Adipose tissue (tissue), 3 donors: ENCODE data around the gene TICAM2. TPM values are rescaled to one million over a fixed set of nuclear protein-coding genes. Genes with fewer than 3 reads are reported as not detected.
"Not testable (repeated sequence)": the region's sequence is repeated elsewhere in the genome, so short reads cannot be mapped to it uniquely, and the experiment has no call there.

ENCODE experiments used
- H3K27ac ChIP-seq: one replicate; pipeline ENCODE4 v1.5.1; 2013; ENCODE audit warnings: low read depth, low read length
- WGBS, 3 donors: extraction: QIAGEN DNeasy Blood & Tissue Kit; methylation state at CpG; one replicate each; pipeline ENCODE4 v1.1.7; 2013; 5-methylcytosine and 5-hydroxymethylcytosine counted together
- polyA plus RNA-seq, 3 donors: library from polyadenylated mRNA; stranded (reverse); fragments of 200-250 nt; gene quantifications; one replicate each; pipeline ENCODE4 v1.2.3, GENCODE V29; 2013
- donor health status: healthy with polysubstance abuse.
- donor health status: Bipolar disorder and iron deficiency.
- donor health status: healthy.

Gene TICAM2
- 1 to 10 TPM; 1.1 to 3.0 (median 1.8) TPM for polyA plus RNA-seq

- peak within 1 kb of the TSS; percentile 38 for H3K27ac ChIP-seq
- WGBS, 3 donors, result 0 to 1% (median 0%) methylated on average over 56 to 71 of the region's 71 CpGs
These were observed at the start of gene TICAM2 for GRCh38 chr5:115601701-115602590. Gene TICAM2, minus strand, starts transcription at chr5:115602479. Its CDS starts 21,223 bp downstream, at chr5:115581256.

GRCh38 chr5:115649541-115649940, 47.3 kb upstream of the TICAM2 start:
- H3K27ac ChIP-seq, result no peak overlapping the region
- 94 to 98% (median 97%) methylated on average over 1 of the region's 1 CpG for WGBS, 3 donors

GRCh38 chr5:115648056-115648455, 45.8 kb upstream of the TICAM2 start:
- 42 to 87% (median 79%) methylated on average over 3 of the region's 3 CpGs for WGBS, 3 donors

GRCh38 chr5:115645386-115645785, 43.1 kb upstream of the TICAM2 start:
- not testable (repeated sequence) for H3K27ac ChIP-seq
- 78 to 84% (median 81%) methylated on average over 5 of the region's 5 CpGs for WGBS, 3 donors

More at GRCh38 chr5:115648056-115648455, 45.8 kb upstream of the TICAM2 start:
- no peak overlapping the region for H3K27ac ChIP-seq

GRCh38 chr5:115644046-115644445, 41.8 kb upstream of the TICAM2 start:
- 70 to 83% (median 82%) methylated on average over 2 of the region's 2 CpGs for WGBS, 3 donors
- no peak overlapping the region for H3K27ac ChIP-seq

- no peak overlapping the region for H3K27ac ChIP-seq
- WGBS, 3 donors, result 59 to 93% (median 87%) methylated on average over 1 of the region's 1 CpG
These were observed 39.7 kb upstream of the TICAM2 start for GRCh38 chr5:115641948-115642347.

GRCh38 chr5:115640274-115640673, 38.0 kb upstream of the TICAM2 start:
- no peak overlapping the region for H3K27ac ChIP-seq
- 86 to 92% (median 86%) methylated on average over 2 of the region's 2 CpGs for WGBS, 3 donors

- H3K27ac ChIP-seq, result no peak overlapping the region
- 32 to 89% (median 86%) methylated on average over 1 of the region's 1 CpG for WGBS, 3 donors
These were observed 37.1 kb upstream of the TICAM2 start for GRCh38 chr5:115639377-115639776.

GRCh38 chr5:115637507-115637906, 35.2 kb upstream of the TICAM2 start:
- H3K27ac ChIP-seq, result no peak overlapping the region

GRCh38 chr5:115636008-115636407, 33.7 kb upstream of the TICAM2 start:
- no peak overlapping the region for H3K27ac ChIP-seq
- 65 to 94% (median 79%) methylated on average over 1 of the region's 1 CpG for WGBS, 3 donors

More at GRCh38 chr5:115637507-115637906, 35.2 kb upstream of the TICAM2 start:
- WGBS, 3 donors, result 81 to 85% (median 84%) methylated on average over 4 of the region's 4 CpGs

- no peak overlapping the region for H3K27ac ChIP-seq
- WGBS, 3 donors, result 4 to 5% (median 4%) methylated on average over 8 of the region's 8 CpGs
These were observed 32.3 kb upstream of the TICAM2 start for GRCh38 chr5:115634343-115635132.

GRCh38 chr5:115629903-115630302, 27.6 kb upstream of the TICAM2 start:
- no peak overlapping the region for H3K27ac ChIP-seq
- 81 to 89% (median 86%) methylated on average over 1 of the region's 1 CpG for WGBS, 3 donors

GRCh38 chr5:115627295-115627865, 25.1 kb upstream of the TICAM2 start:
- 88 to 94% (median 88%) methylated on average over 5 of the region's 5 CpGs for WGBS, 3 donors
- H3K27ac ChIP-seq, result no peak overlapping the region

GRCh38 chr5:115626445-115626823, 24.2 kb upstream of the TICAM2 start:
- no peak overlapping the region for H3K27ac ChIP-seq
- WGBS, 3 donors, result 0 to 2% (median 1%) methylated on average over 9 of the region's 9 CpGs

- peak within 1 kb of the TSS; percentile 68 for H3K27ac ChIP-seq
- whole genome bisulfite sequencing, 3 donors, result 0 to 1% (median 1%) methylated on average over 76 to 77 of the region's 77 CpGs
These were observed 23.5 kb upstream of the TICAM2 start, which contains the start of gene TMED7 for GRCh38 chr5:115625579-115626444. Gene TMED7, minus strand, starts transcription at chr5:115626036. Its CDS starts 244 bp downstream, at chr5:115625792.

- H3K27ac ChIP-seq, result no peak overlapping the region
- WGBS, 3 donors, result 19 to 45% (median 25%) methylated on average over 3 of the region's 3 CpGs
These were observed 22.7 kb upstream of the TICAM2 start for GRCh38 chr5:115624994-115625393.

GRCh38 chr5:115623658-115624057, 21.4 kb upstream of the TICAM2 start:
- H3K27ac ChIP-seq, result no peak overlapping the region
- 22 to 65% (median 62%) methylated on average over 5 of the region's 5 CpGs for WGBS, 3 donors

GRCh38 chr5:115621365-115621900, 19.2 kb upstream of the TICAM2 start:
- H3K27ac ChIP-seq, result no peak overlapping the region

More at GRCh38 chr5:115621365-115621900, 19.2 kb upstream of the TICAM2 start:
- WGBS, 3 donors, result 45 to 87% (median 78%) methylated on average over 4 of the region's 4 CpGs
